ENCODE data around the gene NQO2. TPM values are rescaled to one million over a fixed set of nuclear protein-coding genes. Genes with fewer than 3 reads are reported as not detected.
A peak's percentile ranks its signal among the peaks of the same experiment; 100 is the strongest.

NQO2 gene
- total and polyA plus RNA-seq, 2 of the 13 experiments (the other 11 are each of a cell fraction or from before 2014, with no cell fraction given), result 32.2 to 56.5 TPM

GRCh38 chr6:3052481-3053230 lies 53.0 kb downstream of the NQO2 start (continued):
- TF ChIP-seq PAX8 (CRISPR knock-in tag; IDR thresholded peaks at IDR 0.05; ENCODE audit: borderline replicate concordance), result no peak
- no peak for TF ChIP-seq ZNF512 (CRISPR knock-in tag; IDR thresholded peaks at IDR 0.05)
- TF ChIP-seq ZZZ3 (CRISPR knock-in tag; IDR thresholded peaks at IDR 0.05; ENCODE audit: borderline replicate concordance), result 0 out of 2 replicates have a peak, but pooled peaks have one; percentile 53
- 0 out of 2 replicates have a peak, but pooled peaks have one; percentile 27 for TF ChIP-seq MTERF4 (CRISPR knock-in tag; IDR thresholded peaks at IDR 0.05)
- 0 out of 2 replicates have a peak, but pooled peaks have one; percentile 12 for TF ChIP-seq ATF3 (CRISPR knock-in tag; IDR thresholded peaks at IDR 0.05)
- TF ChIP-seq JUN (CRISPR knock-in tag; IDR thresholded peaks at IDR 0.05), result peak; percentile 18; the same call in 1 of the 2 replicates
- peak; percentile 27; the same call in 1 of the 2 replicates for TF ChIP-seq SALL1 (CRISPR knock-in tag; IDR thresholded peaks at IDR 0.05)
- TF ChIP-seq PREB (CRISPR knock-in tag; IDR thresholded peaks at IDR 0.05), result no peak
- TF ChIP-seq TCF7 (IDR thresholded peaks at IDR 0.05; ENCODE audit: low read depth), result no peak
- 0 out of 2 replicates have a peak, but pooled peaks have one; percentile 41 for TF ChIP-seq ZNF563 (CRISPR knock-in tag; IDR thresholded peaks at IDR 0.05)
- no peak for TF ChIP-seq MIER2 (CRISPR knock-in tag; IDR thresholded peaks at IDR 0.05)
- 0 out of 2 replicates have a peak, but pooled peaks have one; percentile 4 for TF ChIP-seq BCL3 (CRISPR knock-in tag; IDR thresholded peaks at IDR 0.05)
- peak; percentile 9 for TF ChIP-seq ZNF407 (CRISPR knock-in tag; IDR thresholded peaks at IDR 0.05; ENCODE audit: not compliant biosample characterization)
- TF ChIP-seq ZNF253 (CRISPR knock-in tag; IDR thresholded peaks at IDR 0.05; ENCODE audit: borderline replicate concordance), result 0 out of 2 replicates have a peak, but pooled peaks have one; percentile 14
